Adrenal gland (tissue), 5 donors: ENCODE data around the gene SLC7A6OS.

ENCODE experiments used
- POLR2A ChIP-seq, 2 donors: fragments of 450-650 bp; IDR thresholded peaks; one replicate each; pipeline ENCODE4 v1.6.1; 2017; ENCODE audit warnings: antibody characterized with exemption in 2 of 2, mild to moderate bottlenecking in 2 of 2, moderate library complexity in 1 of 2
- TF ChIP-seq, protein P1 (sequence below), 6 experiments: fragments of 450-650 bp in 4 of 6; fragments of 200-600 bp in 2 of 6; sonication (generic) in 1 of 6; IDR thresholded peaks; 1 replicate in 5 of 6; 2 replicates in 1 of 6; pipeline versions ENCODE4 v1.5.1 to v1.8.0; 2016 to 2021; ENCODE audit warnings: antibody characterized with exemption in 6 of 6, mild to moderate bottlenecking in 2 of 6, moderate library complexity in 1 of 6
- donor health status: DM: no; HTN: no; CAD: no.

DNA sequence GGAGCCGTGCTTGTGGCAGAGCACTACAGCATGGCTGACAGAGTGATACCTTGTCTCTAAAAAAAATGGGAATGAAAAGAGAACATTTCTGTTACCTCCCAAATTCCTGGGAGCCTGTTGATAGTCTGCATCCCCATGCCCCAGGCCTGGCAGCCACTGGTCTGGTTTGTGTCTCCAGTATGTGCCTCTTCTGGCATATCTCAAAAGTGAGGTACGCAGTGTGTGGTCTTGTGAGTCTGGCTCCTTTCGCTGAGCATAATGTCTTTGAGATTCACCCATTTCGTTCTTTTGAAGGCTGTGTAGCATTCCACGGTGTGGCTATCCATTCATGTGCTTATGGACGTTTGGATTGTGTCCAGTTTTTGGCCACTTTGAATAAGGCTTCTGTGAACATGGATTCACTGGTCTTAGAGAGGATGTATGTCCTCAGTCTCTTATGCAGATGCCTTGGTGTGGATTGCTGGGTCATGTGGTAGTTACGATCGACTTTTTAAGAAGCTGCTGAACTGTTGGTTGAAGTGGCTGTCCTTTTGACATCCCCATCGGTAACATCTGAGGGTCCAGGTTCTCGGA is 39.2 kb upstream of the SLC7A6OS start:
- TF ChIP-seq, protein P1, sequence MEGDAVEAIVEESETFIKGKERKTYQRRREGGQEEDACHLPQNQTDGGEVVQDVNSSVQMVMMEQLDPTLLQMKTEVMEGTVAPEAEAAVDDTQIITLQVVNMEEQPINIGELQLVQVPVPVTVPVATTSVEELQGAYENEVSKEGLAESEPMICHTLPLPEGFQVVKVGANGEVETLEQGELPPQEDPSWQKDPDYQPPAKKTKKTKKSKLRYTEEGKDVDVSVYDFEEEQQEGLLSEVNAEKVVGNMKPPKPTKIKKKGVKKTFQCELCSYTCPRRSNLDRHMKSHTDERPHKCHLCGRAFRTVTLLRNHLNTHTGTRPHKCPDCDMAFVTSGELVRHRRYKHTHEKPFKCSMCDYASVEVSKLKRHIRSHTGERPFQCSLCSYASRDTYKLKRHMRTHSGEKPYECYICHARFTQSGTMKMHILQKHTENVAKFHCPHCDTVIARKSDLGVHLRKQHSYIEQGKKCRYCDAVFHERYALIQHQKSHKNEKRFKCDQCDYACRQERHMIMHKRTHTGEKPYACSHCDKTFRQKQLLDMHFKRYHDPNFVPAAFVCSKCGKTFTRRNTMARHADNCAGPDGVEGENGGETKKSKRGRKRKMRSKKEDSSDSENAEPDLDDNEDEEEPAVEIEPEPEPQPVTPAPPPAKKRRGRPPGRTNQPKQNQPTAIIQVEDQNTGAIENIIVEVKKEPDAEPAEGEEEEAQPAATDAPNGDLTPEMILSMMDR (IDR thresholded peaks at IDR 0.05) = no peak
- no peak for TF ChIP-seq POLR2A (IDR thresholded peaks at IDR 0.05)
